Fibroblast of skin of right quadriceps (primary cell): Measurements from ENCODE around the gene HSPB1.
A peak's percentile ranks its signal among the peaks of the same experiment; 100 is the strongest.
"Not testable (repeated sequence)": the region's sequence is repeated elsewhere in the genome, so short reads cannot be mapped to it uniquely, and the experiment has no call there.

Experiments
- DNase-seq: peaks from one replicate; pipeline ENCODE4 v3.0.0-alpha.2; 2013

HSPB1 gene

GRCh38 chr7:76309341-76310101 lies 7.0 kb downstream of the HSPB1 start:
- not testable (repeated sequence) for DNase-seq

DNA sequence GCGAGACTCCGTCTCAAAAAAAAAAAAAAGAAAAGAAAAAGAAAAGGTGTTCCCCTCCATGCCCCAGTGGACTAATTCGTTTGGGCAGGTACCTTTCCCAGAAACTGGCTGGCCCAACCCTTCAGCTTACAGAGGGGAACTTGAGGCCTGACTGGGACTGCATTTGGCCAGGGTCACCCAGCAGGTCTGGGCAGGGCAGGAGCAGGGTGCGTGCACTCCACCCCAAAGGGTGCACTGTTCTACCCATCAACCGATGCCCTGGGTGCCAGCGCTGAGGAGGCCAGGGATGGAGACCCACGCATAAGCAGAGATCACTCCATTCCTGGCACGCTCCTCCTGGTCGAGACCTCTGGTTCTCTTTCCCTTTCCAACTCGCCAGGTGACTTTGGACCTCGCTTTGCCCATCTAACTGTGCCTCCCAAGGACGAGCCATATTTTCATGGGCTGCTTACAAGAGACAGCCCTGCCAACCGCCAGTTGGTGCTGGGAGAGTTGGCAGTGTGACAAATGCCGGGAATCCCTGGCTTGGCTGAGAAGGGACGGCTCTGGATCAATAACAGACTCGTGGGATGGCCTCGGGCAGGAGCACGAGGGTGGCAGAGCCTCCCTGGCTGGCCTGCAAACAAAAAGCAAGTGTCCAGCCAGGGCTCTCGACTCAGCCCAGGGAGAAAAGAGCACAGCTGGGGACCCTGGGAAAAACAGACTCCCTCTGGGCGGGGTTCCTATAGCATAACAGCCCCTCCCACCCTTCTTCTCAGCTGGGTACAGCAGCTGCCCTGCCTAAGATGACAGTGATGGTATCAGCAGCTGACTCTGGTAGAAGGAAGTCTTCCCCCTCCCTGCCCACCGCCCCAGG lies 7.9 kb downstream of the HSPB1 start:
- DNase-seq = no peak

DNA sequence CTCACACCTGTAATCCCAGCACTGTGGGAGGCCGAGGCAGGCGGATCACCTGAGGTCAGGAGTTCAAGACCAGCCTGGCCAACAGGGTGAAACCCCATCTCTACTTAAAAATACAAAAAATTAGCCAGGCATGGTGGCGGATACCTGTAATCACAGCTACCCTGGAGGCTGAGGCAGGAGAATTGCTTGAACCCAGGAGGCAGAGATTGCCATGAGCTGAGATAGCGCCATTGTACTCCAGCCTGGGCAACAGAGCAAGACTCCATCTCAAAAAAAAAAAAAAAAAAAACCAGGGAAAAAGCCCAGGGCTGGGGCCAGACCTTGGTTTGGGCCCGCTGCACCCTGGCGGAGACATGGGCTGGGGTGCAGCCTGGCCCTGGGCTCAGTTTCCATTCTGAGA lies 9.4 kb downstream of the HSPB1 start:
- not testable (repeated sequence) for DNase-seq

DNA sequence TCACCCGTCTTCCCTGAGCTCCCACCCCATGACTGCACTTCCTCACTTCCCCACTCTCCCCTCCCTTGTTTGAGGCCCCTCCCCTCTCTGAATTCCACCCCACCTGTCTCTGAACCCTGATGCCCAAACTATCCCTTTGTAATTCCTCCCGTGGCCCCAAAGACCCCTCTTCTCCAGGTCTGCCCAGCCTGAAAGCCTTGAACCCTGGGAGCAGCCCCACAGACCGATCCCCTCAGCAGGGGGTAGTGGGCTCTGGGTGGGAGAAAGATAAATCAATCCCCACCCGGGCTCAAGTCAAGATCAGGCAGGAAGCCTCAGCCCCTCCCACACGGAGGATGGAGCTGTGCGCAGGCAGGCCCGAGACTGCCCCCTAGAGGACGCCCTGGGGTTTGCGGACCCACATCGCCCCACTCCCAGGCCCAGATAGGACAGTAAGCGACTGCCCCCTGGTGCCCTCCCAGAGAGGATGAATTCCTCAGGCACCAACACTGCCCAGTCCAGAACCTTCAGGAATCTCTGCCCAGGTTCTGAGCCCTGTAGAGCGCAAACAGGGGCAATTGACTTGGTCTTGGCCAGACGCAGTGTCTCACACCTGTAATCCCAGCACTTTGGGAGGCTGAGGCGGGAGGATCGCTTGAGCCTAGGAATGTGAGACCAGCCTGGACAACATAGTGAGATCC lies 11.7 kb downstream of the HSPB1 start:
- peak; percentile 86 for DNase-seq

DNA sequence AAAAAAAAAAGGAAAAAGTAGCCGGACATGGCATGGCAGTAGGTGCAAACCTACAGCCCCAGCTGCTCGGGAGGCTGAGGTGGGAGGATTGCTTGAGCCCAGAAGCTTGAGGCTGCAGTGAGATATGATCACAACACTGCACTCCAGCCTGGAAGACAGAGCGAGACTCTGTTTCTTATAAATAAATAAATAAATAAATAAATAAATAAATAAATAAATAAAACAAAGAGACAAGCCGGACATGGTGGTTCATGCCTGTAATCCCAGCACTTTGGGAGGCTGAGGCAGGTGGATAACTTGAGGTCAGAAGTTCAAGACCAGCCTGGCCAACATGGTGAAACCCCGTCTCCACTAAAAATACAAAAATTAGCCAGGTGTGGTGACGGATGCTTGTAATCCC lies 12.3 kb downstream of the HSPB1 start:
- not testable (repeated sequence) for DNase-seq

DNA sequence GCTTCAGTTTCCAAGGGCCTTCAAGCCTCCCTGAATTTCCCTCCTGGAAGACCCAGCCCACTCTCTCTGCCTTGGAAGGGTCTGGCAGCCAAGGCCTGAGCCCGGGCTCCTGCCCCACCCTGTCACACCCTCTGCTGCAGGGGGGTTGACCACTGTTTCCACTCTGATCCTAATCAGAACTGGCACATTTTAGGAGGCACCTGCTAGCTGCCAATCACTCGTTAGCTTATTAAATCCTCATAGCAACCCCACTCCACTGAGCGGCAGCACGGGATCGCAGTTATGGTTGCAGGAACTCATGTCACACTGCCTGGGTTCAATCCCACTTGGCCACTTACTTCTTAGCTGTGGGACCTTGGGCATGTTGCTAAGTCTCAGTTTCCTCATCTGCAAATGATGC lies 12.9 kb downstream of the HSPB1 start:
- DNase-seq = no peak

DNA sequence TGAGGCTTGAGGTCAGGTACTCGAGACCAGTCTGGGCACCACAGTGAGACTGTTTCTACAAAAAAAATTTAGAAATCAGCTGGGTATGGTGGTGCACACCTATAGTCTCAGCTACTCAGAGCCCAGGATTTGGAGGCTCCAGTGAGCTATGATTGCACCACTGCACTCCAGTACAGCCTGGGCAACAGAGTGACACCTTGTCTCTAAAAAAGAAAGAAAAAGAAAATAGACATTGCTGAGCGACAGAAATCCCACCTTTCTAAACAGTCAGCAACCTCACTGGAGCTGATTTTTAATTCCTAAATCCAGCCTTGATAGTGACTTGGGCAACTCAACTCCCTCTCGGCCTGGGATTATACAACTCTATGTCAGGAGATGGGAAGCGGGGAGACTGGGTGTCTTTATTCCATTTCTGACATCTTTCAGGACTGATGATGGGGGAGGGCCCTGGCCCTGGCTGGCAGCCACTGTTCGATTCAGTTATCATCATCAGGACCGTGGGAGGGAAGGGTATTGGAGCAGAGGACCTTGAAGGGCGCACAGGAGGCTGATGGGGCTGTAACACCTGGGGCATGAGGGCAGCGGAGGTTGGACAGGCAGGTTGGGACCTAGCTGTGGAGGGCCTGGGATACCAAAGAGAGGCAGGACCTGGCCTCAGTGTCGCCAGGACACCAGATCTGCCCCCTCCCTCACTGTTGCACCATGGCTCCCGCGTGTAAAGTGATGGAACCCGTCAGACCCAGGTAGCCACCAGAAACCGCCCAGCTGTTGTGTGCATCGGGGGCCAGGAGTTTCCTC lies 14.7 kb downstream of the HSPB1 start:
- no peak for DNase-seq

GRCh38 chr7:76317782-76318487 lies 15.5 kb downstream of the HSPB1 start:
- peak; percentile 95 for DNase-seq

- DNase-seq = peak; percentile 80
These were observed 16.2 kb downstream of the HSPB1 start for GRCh38 chr7:76318488-76319353.

GRCh38 chr7:76325092-76325491 lies 22.6 kb downstream of the HSPB1 start:
- DNase-seq = no peak

- no peak for DNase-seq
These were observed 23.3 kb downstream of the HSPB1 start for GRCh38 chr7:76325811-76326210.

- DNase-seq = no peak
These were observed 24.3 kb downstream of the HSPB1 start for GRCh38 chr7:76326646-76327233.

DNA sequence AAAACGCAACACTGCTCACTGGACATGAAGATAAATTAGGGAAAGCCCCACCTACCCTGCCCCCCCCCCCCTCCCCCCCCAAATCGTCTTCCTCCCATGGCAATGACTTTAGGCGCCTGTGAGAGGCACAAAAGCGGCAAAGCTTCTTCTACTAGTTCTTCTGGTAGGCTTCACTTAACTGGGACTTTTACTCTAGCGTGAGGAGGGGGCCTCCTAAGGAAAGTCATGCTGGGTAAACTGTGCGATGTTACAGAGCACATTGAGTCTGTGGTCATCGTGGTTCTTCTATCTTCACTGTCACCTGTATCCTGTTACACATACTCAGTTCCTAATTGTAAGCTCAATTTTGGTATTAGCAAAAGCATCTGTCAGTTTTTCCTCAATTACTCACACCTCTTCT lies 25.1 kb downstream of the HSPB1 start:
- DNase-seq = no peak

GRCh38 chr7:76328389-76328788 lies 25.9 kb downstream of the HSPB1 start:
- no peak for DNase-seq

DNA sequence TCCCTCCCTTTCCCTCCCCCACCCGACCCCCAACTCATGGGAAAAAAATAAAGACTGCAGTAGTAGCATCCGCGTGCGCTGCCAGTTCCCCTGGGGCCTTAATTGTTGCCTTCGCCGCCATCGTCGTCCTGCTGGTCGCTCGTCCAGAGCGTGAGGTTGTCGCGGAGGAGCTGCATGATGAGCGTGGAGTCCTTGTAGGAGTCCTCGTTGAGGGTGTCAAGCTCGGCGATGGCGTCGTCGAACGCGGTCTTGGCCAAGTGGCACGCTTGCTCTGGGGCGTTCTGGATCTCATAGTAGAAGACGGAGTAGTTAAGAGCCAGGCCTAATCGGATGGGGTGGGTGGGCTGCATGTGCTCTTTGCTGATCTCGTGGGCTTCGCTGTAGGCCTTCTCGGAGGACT lies 27.0 kb downstream of the HSPB1 start:
- no peak for DNase-seq

GRCh38 chr7:76330261-76330660 lies 27.8 kb downstream of the HSPB1 start:
- no peak for DNase-seq

GRCh38 chr7:76330673-76331072 lies 28.2 kb downstream of the HSPB1 start:
- DNase-seq = no peak

GRCh38 chr7:76332078-76332477 lies 29.6 kb downstream of the HSPB1 start:
- no peak for DNase-seq

GRCh38 chr7:76333511-76334101 lies 31.1 kb downstream of the HSPB1 start:
- DNase-seq = no peak

GRCh38 chr7:76334320-76334967 lies 32.0 kb downstream of the HSPB1 start:
- no peak for DNase-seq
